GM06990 (cell line): ENCODE results near the gene EPX.

ENCODE experiments used
- DNase-seq: peaks from one replicate; pipeline ENCODE4 v3.0.0-alpha.2; 2011; ENCODE audit not compliant: insufficient read length; ENCODE audit errors: extremely low read depth
- H3K27me3 ChIP-seq: replicated peaks from 2 replicates; pipeline ENCODE4 v1.6.0; 2011; ENCODE audit warnings: low read length; ENCODE audit not compliant: control insufficient read depth, insufficient read depth
- H3K36me3 ChIP-seq: 2 replicates; pipeline ENCODE4 v1.5.1; 2011; ENCODE audit warnings: low read length; ENCODE audit not compliant: control insufficient read depth, insufficient read depth
- H3K4me3 ChIP-seq: replicated peaks from 2 replicates; pipeline ENCODE4 v1.5.1; 2011; ENCODE audit warnings: low read depth, mild to moderate bottlenecking, control low read depth, low read length
- TF ChIP-seq, protein P1 (sequence below): IDR thresholded peaks from 2 replicates; pipeline ENCODE4 v1.5.1; 2011; ENCODE audit warnings: low read length, control low read depth, mild to moderate bottlenecking, inconsistent platforms; ENCODE audit not compliant: insufficient read depth, poor library complexity, severe bottlenecking

EPX gene

DNA sequence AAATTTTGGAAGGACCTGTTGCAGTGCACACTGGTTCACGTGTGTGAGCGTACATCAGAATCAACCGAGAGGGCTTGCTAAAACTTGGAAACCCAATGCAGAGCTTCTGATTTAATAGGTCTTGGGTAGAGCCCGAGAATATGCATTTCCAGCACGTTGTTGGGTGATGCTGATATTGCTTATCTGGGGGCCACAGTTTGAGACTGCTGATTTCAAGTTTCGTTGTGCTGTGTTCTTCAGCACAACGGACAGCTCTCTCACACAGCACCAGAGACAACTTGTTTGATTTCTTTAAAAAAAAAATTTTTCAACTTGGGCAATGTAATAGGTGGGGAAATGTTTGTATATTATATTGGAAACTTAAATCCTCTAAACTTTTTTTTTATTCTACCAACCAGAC is 16.3 kb upstream of the EPX start:
- H3K36me3 ChIP-seq, result no peaks in the 10 kb centered on the region
- no peak for DNase-seq
- TF ChIP-seq, protein P1, sequence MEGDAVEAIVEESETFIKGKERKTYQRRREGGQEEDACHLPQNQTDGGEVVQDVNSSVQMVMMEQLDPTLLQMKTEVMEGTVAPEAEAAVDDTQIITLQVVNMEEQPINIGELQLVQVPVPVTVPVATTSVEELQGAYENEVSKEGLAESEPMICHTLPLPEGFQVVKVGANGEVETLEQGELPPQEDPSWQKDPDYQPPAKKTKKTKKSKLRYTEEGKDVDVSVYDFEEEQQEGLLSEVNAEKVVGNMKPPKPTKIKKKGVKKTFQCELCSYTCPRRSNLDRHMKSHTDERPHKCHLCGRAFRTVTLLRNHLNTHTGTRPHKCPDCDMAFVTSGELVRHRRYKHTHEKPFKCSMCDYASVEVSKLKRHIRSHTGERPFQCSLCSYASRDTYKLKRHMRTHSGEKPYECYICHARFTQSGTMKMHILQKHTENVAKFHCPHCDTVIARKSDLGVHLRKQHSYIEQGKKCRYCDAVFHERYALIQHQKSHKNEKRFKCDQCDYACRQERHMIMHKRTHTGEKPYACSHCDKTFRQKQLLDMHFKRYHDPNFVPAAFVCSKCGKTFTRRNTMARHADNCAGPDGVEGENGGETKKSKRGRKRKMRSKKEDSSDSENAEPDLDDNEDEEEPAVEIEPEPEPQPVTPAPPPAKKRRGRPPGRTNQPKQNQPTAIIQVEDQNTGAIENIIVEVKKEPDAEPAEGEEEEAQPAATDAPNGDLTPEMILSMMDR, result no peak
- H3K27me3 ChIP-seq, result no peaks in the 10 kb centered on the region; the same call in 1 of the 2 replicates
- no peak overlapping the region for H3K4me3 ChIP-seq

DNA sequence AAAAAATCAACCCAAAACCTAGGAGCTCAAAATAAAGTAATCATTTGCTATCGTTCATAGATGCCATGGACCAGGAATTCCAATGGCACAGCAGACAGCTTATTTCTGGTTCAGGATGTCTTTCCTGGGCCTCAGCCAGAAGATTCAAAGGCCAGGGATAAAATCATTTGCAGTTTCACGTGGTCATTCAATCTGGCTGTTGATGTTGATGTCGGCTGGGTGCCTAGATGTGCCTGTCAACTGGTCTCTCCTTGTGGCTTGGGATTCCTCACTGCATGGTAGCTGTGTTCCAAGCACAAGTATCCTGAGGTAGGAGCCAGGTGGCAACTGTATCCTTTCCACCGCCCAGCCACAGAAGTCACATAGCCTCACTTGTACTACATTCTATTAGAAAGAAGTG is 10.7 kb upstream of the EPX start:
- DNase-seq, result no peak
- TF ChIP-seq, protein P1, result no peak

DNA sequence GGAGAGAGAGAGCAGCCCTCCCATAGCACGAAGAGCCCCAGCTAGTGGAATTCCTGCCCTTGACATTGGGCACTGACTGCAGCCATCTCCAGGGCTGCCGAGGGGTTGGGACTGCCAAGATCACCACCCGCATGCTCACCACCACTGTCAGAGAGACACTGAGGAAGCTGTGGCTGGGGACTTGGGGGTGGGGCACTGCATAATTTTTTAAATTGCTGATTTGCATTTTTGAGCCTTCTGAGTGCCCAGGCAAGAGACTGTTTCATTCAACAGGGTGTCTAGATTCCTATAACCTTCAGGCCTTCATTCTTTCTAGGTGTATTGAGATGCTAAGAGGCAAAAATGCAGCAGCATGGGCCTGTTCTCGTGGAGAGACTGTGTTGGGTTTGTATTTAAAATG is 9.0 kb upstream of the EPX start:
- H3K36me3 ChIP-seq, result no peaks in the 10 kb centered on the region
- DNase-seq, result no peak
- TF ChIP-seq, protein P1, result no peak
- no peak overlapping the region for H3K4me3 ChIP-seq
- H3K27me3 ChIP-seq, result no peaks in the 10 kb centered on the region; the same call in 1 of the 2 replicates

More for the DNA sequence above, 10.7 kb upstream of the EPX start:
- no peaks in the 10 kb centered on the region; the same call in 1 of the 2 replicates for H3K27me3 ChIP-seq
- no peak overlapping the region for H3K4me3 ChIP-seq
- no peaks in the 10 kb centered on the region for H3K36me3 ChIP-seq

DNA sequence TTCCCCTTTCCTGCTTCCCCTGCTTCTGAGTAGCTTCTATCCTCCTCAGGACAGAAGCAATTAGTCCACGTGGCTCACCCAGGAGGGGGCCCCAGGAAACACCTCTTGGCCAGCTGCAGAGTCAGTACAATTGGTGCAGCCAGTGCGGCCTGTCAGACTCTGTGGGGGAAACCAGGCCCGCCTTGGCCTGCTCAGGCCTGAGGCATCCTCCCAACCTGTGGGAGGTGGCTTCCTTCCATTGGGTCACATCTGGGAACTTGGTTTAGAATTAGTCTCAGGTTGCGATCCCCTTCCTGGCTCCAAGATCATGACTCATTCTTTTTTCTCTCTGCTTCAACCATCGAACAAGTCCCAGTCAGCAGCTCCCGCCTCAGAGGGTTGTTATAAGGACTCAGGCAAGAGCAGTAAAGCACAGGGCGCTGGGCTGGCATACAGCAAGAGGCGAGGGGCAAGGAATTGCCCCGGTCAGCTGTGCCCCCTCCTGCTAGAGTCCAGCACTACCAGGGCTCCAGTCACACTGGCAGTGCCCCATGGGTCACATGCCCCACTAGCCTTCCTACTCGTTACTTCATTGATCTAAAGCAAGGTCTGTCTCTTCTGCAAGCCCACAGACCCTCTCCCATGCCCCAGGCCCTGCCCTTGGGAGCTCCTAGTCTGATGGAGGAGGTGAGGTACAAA is 8.1 kb upstream of the EPX start:
- no peaks in the 10 kb centered on the region; the same call in 1 of the 2 replicates for H3K27me3 ChIP-seq
- TF ChIP-seq, protein P1, result no peak
- DNase-seq, result no peak

DNA sequence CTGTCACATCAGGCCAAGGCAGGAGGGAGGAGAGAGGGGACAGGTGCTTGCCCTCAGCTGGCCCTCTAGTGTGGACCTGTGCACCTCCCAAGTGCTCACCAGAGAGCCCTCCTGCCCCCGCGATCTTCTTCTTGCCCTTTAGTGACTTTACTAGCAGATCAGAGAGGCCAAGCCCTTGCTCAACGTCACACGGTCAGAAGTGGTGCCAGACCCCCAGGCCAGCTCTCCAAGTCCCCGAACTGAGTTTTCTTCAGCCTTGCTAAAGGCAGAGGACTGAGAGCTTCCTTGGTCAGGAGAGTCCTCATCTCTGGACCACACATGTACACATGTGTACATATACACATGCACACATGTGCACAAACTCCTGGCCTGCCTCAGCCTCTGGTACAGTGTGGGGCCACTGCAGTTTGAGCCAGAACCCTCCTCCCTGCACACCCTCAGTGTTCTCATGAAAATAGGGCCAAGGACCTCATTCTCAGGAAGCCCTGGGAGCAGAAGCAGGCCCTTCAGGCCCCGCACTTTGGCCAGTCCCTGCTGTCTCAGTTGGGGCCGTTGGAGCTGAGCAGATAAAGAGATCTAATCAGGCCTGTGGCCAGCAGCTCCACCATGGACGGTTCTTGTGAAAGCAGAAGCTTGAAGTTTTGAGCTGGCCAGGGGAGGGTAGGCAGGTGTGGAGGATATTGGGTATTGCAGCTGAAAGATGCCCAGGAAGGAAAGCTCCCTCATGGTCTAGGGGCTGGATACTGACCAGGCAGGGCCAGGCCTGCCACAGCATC is 7.4 kb upstream of the EPX start:
- Histone ChIP-seq H3K36me3 (no peaks in the 10 kb centered on the region), H3K27me3 (no peaks in the 10 kb centered on the region; the same call in 1 of the 2 replicates), H3K4me3 (no peak overlapping the region)
- DNase-seq, result no peak
- TF ChIP-seq, protein P1, result no peak

More for the DNA sequence above, 8.1 kb upstream of the EPX start:
- no peak overlapping the region for H3K4me3 ChIP-seq
- H3K36me3 ChIP-seq, result no peaks in the 10 kb centered on the region
